Retinal pigment epithelial cell (primary cell): ENCODE data around the gene SDHC.

ENCODE experiments used
- DNase-seq: peaks from one replicate; pipeline ENCODE4 v3.0.0-alpha.2; 2010; ENCODE audit warnings: low read depth
- H3K4me3 ChIP-seq: 2 replicates; pipeline ENCODE4 v1.5.1; 2011; ENCODE audit warnings: mild to moderate bottlenecking, low read length, control low read depth, moderate library complexity
- CTCF ChIP-seq: conservative IDR thresholded peaks from 2 replicates; pipeline ENCODE4 v1.5.1; 2011; ENCODE audit warnings: low read depth, low read length, control low read depth, inconsistent platforms

The SDHC gene

GRCh38 chr1:161299347-161299746 is 14.8 kb upstream of the SDHC start:
- no peak overlapping the region for H3K4me3 ChIP-seq
- TF ChIP-seq CTCF: no peak
- DNase-seq: no peak

GRCh38 chr1:161300478-161300877 is 13.7 kb upstream of the SDHC start:
- no peak for DNase-seq
- H3K4me3 ChIP-seq: no peak overlapping the region
- TF ChIP-seq CTCF: no peak

DNA sequence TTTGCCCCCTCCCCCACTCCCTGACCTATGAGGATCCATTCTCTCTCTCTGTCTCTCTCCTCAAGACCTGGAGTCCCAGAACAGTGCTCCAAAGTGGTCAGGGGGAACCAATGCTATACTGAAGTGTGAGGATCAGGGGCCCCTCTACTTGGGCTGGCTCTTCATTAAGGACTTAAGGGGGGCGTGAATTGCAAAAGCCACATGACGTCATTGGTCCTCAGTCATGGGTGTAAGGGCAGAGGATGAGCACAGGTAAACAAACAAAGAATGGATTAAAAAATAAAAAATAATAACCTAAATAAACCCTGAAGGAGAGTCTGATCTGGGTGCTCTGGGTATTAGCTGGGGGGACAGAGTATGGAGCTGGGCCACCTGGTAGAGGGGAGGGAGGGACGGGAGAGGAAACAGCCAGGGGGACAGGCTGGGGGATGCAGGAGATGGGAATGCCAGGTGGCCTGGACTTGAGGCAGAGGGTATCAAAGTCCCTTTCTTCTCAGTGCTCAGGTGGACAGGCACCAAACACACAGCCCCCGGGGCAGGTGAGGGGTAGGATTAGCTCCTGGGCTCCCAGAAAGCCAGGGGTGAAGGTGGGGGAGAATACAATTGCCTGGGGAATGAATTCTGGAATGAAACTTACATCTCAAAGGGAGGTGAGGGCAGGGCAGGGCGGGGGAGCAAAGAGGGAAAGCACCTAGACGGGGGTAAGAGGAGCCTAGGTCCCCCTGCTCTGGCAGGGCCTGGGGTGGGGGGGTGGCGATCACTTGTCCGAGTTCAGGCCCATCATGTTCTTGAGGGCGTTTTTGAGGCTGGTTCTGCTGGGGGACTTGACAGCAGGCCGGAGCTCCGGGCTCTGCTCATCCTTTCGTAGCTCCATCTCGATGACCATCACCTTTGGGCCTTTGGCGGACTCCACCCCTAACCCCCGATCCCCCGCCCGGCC is 9.0 kb upstream of the SDHC start:
- DNase-seq: no peak
- peak overlapping the region; percentile 75 for H3K4me3 ChIP-seq
- TF ChIP-seq CTCF: no peak

DNA sequence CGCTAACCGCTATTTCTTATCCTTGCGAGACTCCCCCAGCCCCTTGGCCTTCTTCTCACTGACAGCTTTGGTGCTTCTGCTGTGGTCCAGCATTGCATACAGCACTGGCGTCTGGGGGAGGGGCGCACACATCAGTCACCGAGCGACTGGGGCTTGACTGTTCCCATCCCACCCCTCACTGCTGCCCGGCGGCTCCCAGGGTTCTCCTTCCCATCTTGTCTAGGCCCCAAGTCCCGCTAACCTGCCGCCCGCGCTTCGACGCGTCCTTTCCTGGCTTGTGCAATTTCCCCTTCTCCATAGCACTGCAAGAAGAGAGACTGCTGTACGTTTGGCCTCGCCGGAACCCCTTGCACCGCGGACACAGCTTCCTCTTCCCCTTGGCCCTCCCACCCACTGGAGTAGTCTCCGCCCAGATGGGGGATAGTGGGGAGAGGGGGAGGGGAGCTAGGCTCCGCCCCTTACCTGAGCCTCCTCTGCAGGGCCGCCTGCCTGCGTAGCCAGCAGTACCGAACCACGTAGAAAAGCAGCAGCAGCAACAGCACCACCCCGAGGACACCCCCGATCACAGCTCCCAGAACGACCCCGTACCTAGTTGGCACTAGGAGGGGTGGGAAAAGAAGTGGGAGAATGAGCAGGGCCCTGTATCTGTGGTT is 8.2 kb upstream of the SDHC start:
- peak; percentile 40 for TF ChIP-seq CTCF
- DNase-seq: no peak

DNA sequence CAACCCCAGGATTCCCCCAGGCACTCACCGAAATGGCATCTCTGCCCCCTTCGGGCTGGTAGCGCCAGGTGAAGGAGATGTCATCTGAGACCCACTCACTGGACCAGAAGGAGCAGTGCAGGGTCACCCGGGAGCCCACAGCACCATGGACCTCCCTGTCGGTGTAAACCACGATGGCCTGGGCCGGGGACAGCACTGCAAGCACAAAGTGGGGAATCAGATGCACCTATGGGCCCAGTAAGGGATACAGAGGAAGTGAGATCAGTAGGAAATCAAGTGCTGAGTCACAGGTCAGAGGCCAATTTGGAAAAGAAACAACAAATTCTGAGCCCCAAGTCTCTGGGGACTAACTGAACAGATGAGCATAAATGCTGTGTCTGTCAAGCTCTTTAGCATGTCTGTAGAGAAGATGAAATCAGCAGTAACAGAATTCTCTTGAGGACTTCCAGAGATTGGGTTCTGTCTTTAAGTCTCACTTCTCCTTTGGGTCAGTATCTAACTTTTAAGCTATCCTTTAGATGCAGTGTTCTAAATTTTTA is 6.9 kb upstream of the SDHC start:
- no peak for TF ChIP-seq CTCF
- H3K4me3 ChIP-seq: no peak overlapping the region
- DNase-seq: no peak

More for the DNA sequence above, 8.2 kb upstream of the SDHC start:
- peak overlapping the region; percentile 75 for H3K4me3 ChIP-seq

GRCh38 chr1:161307892-161308638 is 6.1 kb upstream of the SDHC start:
- TF ChIP-seq CTCF: no peak
- no peak for DNase-seq
- H3K4me3 ChIP-seq: no peak overlapping the region
